GM19351 (cell line): Measurements from ENCODE around the gene STRIP2.
"Not testable (repeated sequence)": the region's sequence is repeated elsewhere in the genome, so short reads cannot be mapped to it uniquely, and the experiment has no call there.

Experiments used
- ATAC-seq: cut with Tn5 transposase; IDR thresholded peaks from one replicate; pipeline ENCODE4 v1.9.1; 2021; ENCODE audit warnings: mild to moderate bottlenecking, moderate library complexity; ENCODE audit not compliant: unreplicated experiment

The STRIP2 gene

DNA sequence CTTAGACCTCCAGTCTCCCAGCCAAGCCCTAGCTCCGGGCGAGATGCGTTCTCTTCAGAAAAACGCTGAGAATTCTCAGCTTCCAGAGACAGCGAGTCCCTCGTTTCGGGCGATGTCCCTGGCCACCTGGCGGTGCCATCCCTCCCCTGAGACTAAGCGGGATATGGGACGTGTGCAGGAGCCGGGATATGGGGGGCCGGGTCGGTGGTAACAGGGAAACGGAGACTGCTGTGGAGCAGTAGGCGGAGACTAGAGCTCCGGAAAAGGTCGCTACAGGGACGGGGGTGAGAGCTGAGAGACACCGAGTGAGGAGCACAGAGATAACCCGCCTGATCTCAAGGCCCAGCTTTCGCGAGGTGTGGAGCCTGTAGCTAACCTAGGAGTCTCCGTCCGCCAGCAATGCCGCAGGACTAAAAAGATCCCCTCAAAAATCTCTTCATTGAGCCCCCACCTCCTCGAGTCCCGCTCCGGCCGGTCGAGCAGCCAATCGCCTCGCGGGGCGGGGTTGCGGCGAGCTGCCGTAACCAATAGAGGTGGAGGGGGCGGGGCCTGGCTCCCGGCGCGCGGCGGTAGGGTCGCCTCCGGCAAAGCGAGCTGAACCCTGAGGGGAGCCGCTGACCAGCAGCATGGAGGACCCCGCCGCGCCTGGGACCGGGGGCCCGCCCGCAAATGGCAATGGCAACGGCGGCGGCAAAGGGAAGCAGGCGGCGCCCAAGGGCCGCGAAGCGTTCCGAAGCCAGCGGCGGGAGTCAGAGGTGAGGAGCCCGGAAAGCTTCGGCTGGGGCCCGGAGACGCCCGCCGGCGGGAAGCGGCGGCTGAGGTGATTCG, at the start of gene STRIP2:
TSS of gene STRIP2 (plus strand) at position 586 of the 828 bp plus-strand sequence. CDS start at position 627, 41 bp downstream.
- ATAC-seq: peak; percentile 95

- ATAC-seq: no peak
Measured at GRCh38 chr7:129385116-129385515, 49.1 kb upstream of the STRIP2 start.

- ATAC-seq: no peak
Measured at GRCh38 chr7:129385598-129385997, 48.6 kb upstream of the STRIP2 start.

DNA sequence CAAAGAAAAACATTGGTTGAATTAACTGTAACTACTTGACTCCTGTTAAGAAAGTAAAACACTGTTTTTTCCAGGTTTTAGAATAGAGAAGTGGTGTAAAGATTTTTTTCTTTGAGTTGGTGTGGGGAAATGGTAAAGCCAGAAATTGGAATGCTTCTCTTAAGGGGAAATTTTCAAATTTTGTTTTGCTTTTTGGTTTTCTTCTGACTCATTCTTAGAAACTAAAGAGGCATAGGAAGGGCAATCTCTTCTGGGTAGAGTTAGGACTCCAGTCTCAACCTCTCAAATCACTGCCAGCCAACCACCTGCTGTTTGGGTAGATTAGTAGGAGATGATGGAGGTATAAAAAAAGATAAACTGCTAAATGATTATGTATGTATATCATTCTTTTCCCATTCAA, 47.7 kb upstream of the STRIP2 start:
- ATAC-seq: no peak

GRCh38 chr7:129387537-129387936, 46.7 kb upstream of the STRIP2 start:
- ATAC-seq: no peak

DNA sequence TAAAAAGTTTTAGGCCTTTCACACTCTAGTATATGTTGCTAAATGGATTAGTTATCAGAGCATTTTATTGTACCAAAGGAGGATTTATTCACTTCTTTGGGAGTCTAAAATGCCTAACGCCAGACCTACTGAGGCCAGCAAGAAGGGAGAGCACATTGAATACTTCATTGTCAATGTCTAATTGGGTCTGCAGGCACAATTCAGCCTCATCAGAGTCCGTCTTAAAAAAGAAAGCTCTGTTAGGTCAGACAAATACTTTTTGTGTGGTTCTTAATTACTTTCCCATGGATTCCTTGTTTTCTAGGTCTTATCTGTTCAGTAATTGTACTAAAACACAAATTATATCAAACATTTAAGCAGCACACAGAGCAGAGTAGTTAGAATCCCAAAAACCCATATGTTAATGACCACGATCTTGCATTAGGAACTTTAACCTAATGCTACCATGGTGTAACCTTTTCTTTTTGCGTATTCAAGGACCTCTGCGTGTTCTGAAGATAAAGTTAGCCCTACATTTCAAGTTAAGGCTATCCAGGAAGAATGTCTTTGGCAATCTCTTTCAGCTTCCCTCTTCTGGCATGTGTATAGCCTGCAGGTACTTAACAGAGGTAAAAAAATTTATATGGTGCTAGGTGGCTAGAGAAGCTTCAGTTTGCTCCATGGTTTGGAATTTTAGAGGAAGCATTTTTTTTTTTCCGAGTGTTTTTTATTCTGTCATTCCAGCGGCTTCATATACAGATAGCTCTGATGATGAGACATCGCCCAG, 45.7 kb upstream of the STRIP2 start:
- no peak for ATAC-seq

DNA sequence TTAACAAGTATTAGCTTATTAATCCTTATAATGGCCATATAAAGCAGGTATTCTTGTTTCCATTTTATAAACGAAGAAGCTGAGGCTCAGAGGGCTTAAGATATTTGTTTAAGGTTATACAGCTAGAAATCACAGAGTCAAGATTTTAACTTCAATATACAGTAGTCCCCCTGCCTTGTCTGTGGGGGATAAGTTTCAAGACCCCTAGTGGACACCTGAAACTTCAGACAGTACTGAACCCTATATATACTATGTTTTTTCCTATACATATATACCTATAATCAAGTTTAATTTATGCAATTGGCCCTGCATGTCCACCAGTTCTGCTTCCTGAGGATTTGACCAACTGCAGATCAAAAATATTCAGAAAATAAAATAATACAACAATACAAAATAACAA, 44.4 kb upstream of the STRIP2 start:
- ATAC-seq: no peak

- ATAC-seq: no peak
Measured at GRCh38 chr7:129390314-129390713, 43.9 kb upstream of the STRIP2 start.

DNA sequence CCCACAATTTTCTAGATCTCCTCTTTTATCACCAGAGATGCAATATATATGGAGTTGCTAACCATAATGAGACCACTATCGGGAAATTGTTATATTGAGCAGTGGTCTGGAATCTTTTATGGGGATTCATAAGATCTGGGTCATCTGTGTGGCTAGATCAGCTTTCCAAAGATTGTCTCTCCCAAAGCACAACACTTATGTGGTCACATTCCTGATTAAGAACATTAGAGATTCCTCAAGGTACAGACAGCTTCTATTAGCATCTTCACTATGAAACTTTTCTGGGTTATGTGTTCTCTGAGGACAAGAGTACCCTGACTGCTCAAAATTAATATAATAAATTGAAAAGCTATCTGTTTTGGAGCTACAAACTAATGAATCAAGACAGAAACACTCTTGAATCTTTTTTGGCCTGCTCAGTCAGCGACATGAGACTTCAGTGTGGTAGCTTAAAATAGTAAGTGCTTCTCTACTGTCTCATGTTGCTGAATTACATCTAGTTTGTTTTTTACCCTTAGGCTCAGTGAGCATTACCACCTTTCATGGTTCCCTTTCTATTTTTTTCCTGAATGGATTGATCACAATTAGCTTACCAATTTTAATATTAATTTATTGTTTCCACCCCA, 42.6 kb upstream of the STRIP2 start:
- no peak for ATAC-seq

GRCh38 chr7:129393255-129393654, 41.0 kb upstream of the STRIP2 start:
- no peak for ATAC-seq

GRCh38 chr7:129394101-129394500, 40.1 kb upstream of the STRIP2 start:
- no peak for ATAC-seq

DNA sequence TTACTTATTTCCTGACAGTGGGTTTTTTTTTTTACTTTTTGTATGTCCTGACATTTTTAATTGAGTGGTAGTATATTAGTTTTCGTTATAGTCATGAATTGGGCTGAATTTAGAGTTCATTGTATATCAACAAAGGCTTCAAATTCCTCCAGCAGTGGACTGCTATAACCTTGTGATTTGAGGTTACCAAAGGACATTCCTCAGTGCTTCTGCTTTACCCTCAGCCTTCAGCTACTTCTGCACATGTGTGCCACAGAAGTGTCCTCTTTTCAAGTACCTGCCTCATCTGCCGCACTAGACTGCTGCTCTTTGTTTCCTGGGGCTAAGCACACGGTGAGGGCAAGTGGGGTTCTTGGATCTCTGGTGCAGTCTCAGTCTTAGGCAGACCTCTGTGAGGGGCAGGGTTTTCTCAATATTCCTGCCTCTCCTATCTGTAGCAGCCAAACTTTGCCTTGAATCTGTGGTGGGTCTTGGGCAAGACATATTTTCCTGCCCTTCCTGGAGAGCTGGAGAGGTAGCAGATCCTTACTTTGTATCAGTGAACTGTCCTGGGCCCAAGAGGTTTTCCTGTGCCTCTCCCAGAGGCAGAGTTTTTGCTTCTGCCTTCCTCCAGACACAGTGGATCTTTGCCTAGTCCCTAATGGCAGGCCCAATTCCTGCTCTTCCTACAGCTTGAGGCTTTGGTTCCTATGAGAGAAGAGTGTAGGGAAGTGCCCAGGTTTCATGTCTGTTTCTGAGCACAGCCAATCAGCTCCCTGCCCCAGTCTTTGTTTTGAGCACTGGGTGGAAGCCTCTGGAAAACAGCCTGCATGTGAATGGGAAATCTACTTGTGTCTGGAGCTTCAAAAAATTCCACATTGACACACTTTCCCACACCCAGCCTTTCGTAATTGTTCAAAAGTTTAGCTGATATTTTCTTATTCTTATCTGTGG, 39.0 kb upstream of the STRIP2 start:
- no peak for ATAC-seq

DNA sequence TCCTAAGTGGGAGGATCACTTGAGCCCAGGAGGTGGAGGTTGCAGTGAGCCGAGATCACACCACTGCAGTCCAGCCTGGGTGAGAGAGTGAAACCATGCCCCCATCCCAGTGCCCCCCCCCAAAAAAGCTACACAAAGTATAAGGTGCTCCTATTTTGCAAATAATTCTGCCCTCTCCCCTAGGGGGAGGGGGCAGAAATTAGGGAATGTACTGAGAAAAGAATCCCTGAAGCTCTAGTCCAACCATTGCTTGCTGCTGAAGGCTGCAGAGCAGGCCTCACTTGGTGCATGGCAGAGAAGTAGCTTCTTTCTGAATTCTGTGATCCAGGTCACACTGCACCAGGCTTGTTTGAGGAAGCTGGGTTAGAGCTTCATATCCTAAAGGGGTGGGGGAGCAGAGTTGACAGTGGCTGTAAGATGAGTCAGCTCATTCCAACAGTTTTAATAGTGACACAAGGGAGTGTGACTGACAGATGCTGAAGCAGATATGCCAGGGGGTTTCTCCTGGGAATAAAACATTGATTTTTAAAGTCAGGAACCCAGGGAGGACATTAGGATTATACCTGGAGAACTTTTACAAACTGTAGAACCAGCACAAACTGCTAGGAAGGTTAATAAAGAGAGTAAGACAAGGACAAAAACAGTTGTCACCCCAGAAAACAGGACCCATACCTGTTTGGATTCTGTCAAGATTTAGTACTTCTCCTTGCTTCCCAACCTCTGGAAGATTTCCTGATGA, 32.8 kb upstream of the STRIP2 start:
- ATAC-seq: no peak

DNA sequence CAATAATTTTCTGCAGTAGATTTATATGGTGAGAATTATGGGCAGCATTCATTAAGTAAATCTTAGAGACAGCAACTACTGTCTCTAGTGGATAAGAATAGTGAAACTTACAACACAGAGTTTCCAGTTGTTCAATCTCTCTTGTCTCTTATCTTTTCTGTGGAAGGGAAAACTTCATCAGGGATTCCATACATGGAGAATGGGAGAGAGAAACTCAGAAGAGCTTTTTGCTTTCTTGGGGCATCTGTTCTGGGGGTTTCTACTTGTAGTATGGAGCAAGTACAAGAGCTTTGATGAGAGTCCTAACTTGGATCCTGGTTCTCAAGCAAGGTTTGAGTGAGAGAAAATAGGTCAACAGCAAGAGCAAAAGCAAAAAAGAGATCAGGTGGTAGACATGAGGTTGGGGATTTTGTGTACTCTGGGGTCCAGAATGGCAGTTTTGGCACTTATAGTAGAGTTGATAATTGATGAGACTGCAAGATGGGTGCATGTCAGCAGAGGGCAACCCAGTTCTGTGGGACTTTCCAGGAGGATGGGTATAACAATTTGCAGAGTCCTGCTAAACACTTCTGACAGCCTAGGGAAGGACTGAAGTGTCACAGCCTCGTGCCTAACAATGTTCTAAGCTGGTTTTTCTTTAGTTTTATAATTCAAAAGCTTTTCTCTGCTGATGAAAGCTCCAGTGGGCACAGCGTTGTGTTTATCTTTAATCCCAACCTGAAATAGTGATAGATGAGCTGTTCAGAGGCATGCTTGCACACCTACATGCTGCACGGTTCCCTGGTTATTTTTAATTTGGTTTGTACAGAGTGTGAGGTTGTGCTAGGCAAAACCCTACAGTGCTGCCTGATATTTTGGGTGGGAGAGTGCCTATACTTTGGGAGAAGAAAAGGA, 32.0 kb upstream of the STRIP2 start:
- no peak for ATAC-seq

DNA sequence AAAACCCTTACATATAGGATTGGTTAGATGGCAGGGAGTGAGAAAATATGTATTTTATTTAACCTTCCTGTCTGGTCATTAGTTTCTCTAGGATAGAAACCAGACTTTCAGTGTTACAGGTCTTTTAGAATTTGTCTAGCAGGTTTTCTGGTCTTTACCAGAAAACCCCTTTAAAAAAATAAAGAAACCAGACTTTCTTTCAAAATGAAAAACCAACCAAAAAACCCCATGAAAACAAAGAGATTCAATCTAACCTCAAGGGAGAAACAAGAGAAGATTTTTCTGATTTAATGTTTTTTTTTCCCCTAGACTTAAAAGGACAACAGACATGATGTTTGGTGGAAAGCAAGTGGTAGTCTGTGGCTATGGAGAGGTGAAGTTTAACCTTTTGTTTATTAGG, 28.7 kb upstream of the STRIP2 start:
- ATAC-seq: no peak

GRCh38 chr7:129410238-129410637, 24.0 kb upstream of the STRIP2 start:
- not testable (repeated sequence) for ATAC-seq

GRCh38 chr7:129412501-129412900, 21.7 kb upstream of the STRIP2 start:
- ATAC-seq: no peak

GRCh38 chr7:129417073-129417472, 17.2 kb upstream of the STRIP2 start:
- no peak for ATAC-seq

- no peak for ATAC-seq
Measured at GRCh38 chr7:129421717-129422250, 12.4 kb upstream of the STRIP2 start.
